ENCODE measurements around the gene SGCG.
"Not testable (repeated sequence)": the region's sequence is repeated elsewhere in the genome, so short reads cannot be mapped to it uniquely, and the experiment has no call there.

The SGCG gene

DNA sequence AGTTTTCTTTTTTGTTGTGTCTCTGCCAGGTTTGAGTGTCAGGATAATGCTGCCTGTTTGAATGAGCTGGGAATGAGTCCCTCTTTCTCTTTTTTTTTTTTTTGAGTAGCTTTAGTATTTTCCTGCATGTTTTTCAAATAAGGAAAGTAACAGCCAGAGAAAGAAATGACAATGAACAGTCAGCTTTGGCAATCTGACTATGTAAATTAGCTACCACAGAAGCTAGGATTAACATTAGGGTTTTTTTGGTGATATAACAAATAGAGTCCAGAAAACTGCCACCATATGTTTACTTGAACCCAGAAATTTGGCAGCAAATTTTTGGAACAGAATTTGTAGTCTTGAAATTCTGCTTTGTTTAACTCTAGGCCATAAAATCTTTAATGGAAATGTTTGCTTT, 50.5 kb downstream of the SGCG start:
- no peak for DNase-seq

DNA sequence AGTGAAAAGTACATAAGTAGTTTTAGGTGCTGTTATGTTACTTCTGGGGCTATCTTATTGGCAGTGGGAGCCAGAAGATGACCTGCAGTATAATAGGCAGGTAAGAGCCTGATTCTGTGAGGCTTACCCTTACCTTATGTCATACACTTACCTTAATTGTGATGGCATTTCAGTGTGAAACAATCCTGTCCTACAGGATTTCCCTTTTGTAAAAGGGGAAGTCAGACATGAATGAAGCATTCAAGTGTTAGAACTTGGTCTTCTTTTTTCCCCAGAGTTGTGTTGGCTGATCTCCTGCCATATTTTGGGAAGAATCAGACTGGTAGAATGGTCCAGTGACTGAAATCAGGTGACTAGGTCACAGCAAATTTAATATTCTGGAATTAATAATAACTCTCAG, 55.2 kb downstream of the SGCG start:
- DNase-seq, result no peak

DNA sequence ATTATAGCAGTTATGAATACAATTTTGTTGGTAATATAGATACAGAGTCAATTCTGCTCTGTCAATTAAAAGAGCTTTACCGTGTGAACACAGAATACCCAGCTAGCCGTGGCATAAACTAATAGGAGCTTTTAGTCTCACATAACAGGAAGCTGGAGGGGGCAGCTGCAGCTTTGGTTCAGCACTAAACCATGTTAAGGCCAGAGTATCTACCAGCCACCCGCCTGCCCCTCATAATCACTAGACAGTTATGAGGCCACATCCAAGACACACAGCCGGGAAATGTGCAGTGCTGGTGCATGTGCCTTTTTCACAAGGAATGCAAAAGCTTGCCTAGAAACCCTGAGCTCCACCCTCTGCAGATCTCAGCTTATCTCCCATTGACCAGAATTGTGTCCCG, 62.3 kb downstream of the SGCG start:
- no peak for DNase-seq

DNA sequence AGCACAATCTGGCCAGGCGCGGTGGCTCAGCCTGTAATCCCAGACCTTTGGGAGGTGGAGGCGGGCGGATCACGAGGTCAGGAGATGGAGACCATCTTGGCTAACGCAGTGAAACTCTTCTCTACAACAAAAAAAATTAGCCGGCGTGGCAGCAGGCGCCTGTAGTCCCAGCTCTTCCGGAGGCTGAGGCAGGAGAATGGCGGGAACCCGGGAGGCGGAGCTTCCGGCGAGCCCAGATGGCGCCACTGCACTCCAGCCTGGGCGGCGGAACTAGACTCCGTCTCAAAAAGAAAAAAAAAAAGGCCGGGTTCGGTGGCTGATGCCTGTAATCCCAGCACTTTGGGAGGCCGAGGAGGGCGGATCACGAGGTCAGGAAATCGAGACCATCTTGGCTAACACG, 67.6 kb downstream of the SGCG start:
- DNase-seq, result not testable (repeated sequence)

- no peak for DNase-seq
These were observed 73.7 kb downstream of the SGCG start for GRCh38 chr13:23254506-23254905.

- no peak for DNase-seq
These were observed 86.8 kb downstream of the SGCG start for GRCh38 chr13:23267571-23267970.

GRCh38 chr13:23268441-23268840, 87.7 kb downstream of the SGCG start:
- DNase-seq, result no peak

- no peak for DNase-seq
These were observed 90.6 kb downstream of the SGCG start for GRCh38 chr13:23271331-23271730.

GRCh38 chr13:23273498-23273897, 92.7 kb downstream of the SGCG start:
- no peak for DNase-seq

DNA sequence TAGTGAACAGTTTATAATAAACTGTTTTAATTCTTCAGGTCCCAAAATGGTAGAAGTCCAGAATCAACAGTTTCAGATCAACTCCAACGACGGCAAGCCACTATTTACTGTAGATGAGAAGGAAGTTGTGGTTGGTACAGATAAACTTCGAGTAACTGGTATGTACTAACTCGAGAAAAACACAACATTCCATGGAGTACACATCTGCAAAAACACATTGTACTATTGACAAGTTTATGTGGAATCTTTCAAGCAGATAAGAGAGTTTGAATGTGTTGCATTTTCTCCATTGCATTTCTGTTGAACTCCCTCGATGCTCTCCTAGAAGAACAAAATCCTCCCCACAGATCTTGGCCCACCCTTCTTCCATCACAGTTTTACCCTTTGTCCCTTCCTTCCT, 98.5 kb downstream of the SGCG start:
- DNase-seq, result no peak

- no peak for DNase-seq
These were observed 107.8 kb downstream of the SGCG start for GRCh38 chr13:23288564-23288963.

- no peak for DNase-seq
These were observed 108.2 kb downstream of the SGCG start for GRCh38 chr13:23288995-23289394.

GRCh38 chr13:23289917-23290357, 109.2 kb downstream of the SGCG start:
- no peak for DNase-seq

DNA sequence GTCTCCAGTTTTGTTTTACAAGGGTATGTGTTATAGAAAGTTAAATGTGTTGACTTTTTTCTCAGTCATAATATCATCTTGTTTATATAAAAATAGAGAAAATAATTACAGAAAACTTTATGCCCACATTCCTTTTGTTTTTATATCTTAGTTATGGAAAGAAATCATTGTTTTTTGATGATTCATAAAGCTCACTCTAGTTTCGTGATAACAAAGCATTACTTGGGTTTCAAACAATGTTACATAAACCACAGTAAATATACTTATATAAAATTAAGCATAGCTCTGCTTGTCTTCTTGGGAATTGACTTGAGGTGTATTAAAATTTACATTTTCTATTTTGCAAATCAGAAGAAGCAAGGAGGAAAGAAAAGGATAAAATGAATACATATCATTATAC, 111.8 kb downstream of the SGCG start:
- no peak for DNase-seq

DNA sequence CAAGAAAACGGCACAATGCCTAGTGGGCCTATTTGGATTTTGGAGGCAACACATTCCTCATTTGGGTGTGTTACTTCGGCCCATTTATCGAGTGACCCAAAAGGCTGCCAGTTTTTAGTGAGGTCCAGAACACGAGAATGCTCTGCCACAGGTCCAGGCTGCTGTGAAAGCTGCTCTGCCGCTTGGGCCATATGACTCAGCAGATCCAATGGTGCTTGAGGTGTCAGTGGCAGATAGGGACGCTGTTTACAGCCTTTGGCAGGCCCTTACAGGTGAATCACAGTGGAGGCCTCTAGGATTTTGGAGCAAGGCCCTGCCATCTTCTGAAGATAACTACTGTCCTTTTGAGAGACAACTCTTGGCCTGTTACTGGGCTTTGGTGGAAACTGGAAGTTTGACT, 134.1 kb downstream of the SGCG start:
- not testable (repeated sequence) for DNase-seq

DNA sequence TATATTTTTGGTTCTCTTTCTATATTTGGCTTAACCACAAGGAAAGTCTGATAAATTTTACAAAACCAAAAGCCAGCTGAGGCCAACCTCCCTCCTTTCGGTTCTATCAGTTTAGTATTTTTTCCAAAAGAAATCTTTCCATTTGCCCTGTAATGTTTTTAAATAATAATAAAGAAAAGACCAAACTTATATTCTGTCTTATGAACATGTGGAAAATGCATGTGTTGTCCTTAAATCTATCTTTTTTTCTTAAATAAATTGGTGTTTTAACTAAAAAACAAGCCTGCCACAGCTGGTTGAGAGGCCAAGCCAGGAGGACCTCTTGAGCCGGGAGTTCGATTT, 139.1 kb downstream of the SGCG start:
- no peak for DNase-seq

DNA sequence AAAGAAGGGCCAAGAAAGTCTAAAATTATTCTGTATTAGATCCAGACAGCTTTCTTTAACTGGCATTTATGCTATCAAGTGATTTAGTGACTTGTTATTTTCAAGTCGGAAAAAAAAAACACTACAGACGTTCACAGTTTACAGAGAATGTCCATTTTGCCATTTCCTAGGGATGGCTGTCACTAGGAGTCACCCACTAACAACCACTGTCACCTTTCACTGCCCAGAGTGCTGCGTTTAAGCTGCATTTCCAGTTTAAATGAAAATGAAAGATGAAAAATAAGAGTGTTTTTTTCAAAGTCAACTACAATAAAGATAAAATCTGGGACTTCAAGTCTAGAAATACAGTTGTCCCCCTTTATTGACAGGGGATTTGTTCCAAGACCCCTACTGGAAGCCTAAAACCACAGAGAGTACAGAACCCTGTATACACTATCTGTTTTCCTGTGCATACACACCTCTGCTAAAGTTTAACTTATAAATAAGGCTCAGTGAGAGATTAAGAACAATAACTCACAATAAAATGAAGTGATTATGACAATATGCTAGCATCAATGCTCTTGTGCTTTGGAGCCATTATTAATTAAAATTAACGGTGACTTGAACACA, 140.3 kb downstream of the SGCG start:
- DNase-seq, result no peak

GRCh38 chr13:23321535-23322241, 140.9 kb downstream of the SGCG start:
- DNase-seq, result no peak

DNA sequence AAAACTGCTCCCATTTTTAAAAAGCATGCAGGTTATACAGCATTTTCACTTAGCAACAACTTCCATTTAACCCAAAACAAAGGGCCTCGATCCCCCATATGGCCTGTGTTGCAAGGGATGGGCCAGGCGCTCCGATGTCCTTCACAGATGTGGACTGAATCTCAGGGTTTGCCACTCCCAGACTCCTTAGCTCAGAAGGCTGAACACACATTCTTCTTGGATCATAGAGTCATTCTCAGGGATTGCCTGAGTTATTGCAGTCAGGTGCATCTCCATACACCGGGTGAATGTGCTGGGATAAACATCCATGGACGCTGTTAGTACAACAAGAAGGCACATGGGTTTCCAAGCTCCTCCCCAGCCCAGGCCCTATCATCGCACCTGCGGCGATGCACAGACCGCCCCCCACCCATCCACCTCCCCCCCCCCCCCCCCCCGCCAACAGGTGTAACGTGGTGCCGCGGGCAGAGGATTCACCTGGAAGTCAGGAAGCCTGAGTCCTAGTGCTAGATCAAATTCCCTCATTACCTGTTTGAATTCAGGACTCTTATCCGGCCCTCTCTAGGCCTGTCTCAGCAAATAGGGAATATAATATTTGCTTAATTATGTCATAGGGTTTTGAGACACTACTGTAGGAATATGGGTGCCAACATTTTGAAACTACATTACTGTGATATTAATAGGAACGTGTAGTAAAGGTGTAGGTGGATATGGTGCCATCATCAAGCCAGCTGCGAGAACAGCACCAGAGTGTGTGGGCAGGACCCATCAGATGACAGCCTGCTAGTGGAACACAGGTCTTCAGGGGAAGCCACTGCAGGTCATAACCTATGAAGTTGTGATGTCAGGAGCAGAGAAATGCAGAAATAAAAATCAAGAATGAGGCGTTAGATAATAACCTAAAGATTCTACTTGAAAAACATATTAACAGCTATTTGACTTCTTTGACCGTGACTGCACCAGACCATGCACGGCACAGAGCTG, 141.9 kb downstream of the SGCG start:
- no peak for DNase-seq

GRCh38 chr13:23323946-23324709, 143.3 kb downstream of the SGCG start:
- no peak for DNase-seq

DNA sequence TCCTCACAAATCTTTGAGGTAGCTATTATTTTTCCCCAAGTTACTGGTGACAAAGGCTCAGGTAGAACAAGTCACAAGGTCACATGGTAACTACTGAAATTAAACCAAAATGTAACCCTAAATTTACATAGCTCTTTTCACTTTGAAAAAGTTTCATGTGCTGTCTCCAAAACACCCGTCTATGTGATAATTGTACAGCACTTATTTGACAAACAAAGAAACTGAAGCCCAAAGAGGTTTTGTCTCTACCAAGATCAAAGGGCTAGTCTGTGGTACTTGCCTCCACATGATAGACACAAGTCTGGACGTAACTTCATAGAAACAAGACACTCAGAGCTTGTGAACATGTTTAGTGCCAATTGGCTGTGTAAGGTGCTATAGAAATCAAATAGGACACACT, 144.4 kb downstream of the SGCG start:
- DNase-seq, result no peak

GRCh38 chr13:23330356-23330755, 149.6 kb downstream of the SGCG start:
- DNase-seq, result no peak

DNA sequence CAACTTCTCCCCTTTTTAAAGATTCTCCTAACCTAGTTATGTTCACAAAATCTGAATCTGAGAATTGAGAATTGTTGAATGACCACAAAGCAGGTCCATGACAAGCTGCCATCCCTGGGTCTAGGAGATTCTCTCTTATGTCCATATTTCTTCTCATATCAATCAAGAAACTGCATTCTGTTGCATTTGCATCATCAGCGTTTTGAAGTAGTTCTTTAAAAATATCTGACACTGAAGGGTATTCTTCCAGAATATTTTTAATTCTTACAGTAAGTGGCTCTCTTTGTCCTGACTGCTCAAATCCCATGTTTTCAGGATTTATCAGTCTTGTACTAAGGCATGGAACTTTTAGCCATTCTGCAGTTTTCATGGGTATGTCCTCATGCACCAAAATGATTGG, 158.4 kb downstream of the SGCG start:
- DNase-seq, result no peak
